ENCODE measurements around the gene ATP2B2.

ATP2B2 gene

GRCh38 chr3:10440684-10441083 is 64.7 kb downstream of the ATP2B2 start:
- Histone ChIP-seq H3K23ac (ENCODE audit: low read length in 2 of 2) (peak overlapping the region in 1 of 2 experiments; percentile 42), H3K9me3 (ENCODE audit: control insufficient read depth, low read length) (no peaks in the 10 kb centered on the region), H2AK5ac (ENCODE audit: low read length, severe bottlenecking) (no peak overlapping the region), H2AFZ (ENCODE audit: low read depth, low read length) (no peak overlapping the region), H3K4me2 (ENCODE audit: low read length, poor library complexity, severe bottlenecking) (no peak overlapping the region), H2BK120ac (ENCODE audit: low read depth, low read length) (no peak overlapping the region), H3K4ac (ENCODE audit: low read depth in 1 of 2, low read length in 2 of 2) (no peak overlapping the region), H2BK12ac (ENCODE audit: low read length in 2 of 2) (no peak overlapping the region), H3K14ac (ENCODE audit: low read length in 2 of 2) (no peak overlapping the region), H4K91ac (ENCODE audit: low read length) (no peak overlapping the region), H2BK15ac (ENCODE audit: low read depth, poor library complexity, severe bottlenecking) (no peak overlapping the region), H3K9ac (ENCODE audit: low read length) (no peak overlapping the region), H3K27me3 (ENCODE audit: control insufficient read depth in 1 of 2, insufficient read depth in 1 of 2, low read length in 2 of 2) (peaks cover 0 to under 1% of the 10 kb centered on the region in 2 experiments), H3K79me1 (replicated peaks; ENCODE audit: low read length, poor library complexity, severe bottlenecking) (no peaks in the 10 kb centered on the region), H3K36me3 (ENCODE audit: control insufficient read depth in 1 of 2, insufficient read depth in 2 of 2, low read depth in 1 of 2, low read length in 2 of 2) (no peaks in the 10 kb centered on the region), H4K8ac (ENCODE audit: low read length) (no peak overlapping the region), H2BK5ac (ENCODE audit: low read depth, low read length, poor library complexity, severe bottlenecking) (no peak overlapping the region), H3K27ac (ENCODE audit: low read length, poor library complexity, severe bottlenecking) (no peak overlapping the region), H3K4me1 (ENCODE audit: control insufficient read depth, insufficient read depth, low read depth, low read length) (peaks cover 34% of the 10 kb centered on the region), H3K4me3 (ENCODE audit: insufficient read depth in 1 of 2, low read depth in 1 of 2, low read length in 2 of 2) (no peak overlapping the region), H3K18ac (ENCODE audit: low read depth in 1 of 2, low read length in 2 of 2) (no peak overlapping the region)
- DNase-seq: no peak
- WGBS: 91% methylated on average over 3 of the region's 5 CpGs

GRCh38 chr3:10438902-10439610 is 66.3 kb downstream of the ATP2B2 start:
- Histone ChIP-seq H2AK5ac (ENCODE audit: low read length, severe bottlenecking) (peak overlapping the region; percentile 85), H3K36me3 (ENCODE audit: control insufficient read depth in 1 of 2, insufficient read depth in 2 of 2, low read depth in 1 of 2, low read length in 2 of 2) (no peaks in the 10 kb centered on the region), H2BK120ac (ENCODE audit: low read depth, low read length) (no peak overlapping the region), H2BK5ac (ENCODE audit: low read depth, low read length, poor library complexity, severe bottlenecking) (no peak overlapping the region), H3K79me1 (replicated peaks; ENCODE audit: low read length, poor library complexity, severe bottlenecking) (no peaks in the 10 kb centered on the region), H3K4me2 (ENCODE audit: low read length, poor library complexity, severe bottlenecking) (no peak overlapping the region), H2AFZ (ENCODE audit: low read depth, low read length) (no peak overlapping the region), H3K9me3 (ENCODE audit: control insufficient read depth, low read length) (no peaks in the 10 kb centered on the region), H2BK12ac (ENCODE audit: low read length in 2 of 2) (peak overlapping the region in 1 of 2 experiments; percentile 51), H3K14ac (ENCODE audit: low read length in 2 of 2) (no peak overlapping the region), H3K4me1 (ENCODE audit: control insufficient read depth, insufficient read depth, low read depth, low read length) (peaks cover 31% of the 10 kb centered on the region), H3K23ac (ENCODE audit: low read length in 2 of 2) (no peak overlapping the region), H4K8ac (ENCODE audit: low read length) (no peak overlapping the region), H3K4me3 (ENCODE audit: insufficient read depth in 1 of 2, low read depth in 1 of 2, low read length in 2 of 2) (no peak overlapping the region), H2BK15ac (ENCODE audit: low read depth, poor library complexity, severe bottlenecking) (no peak overlapping the region), H3K27me3 (ENCODE audit: control insufficient read depth in 1 of 2, insufficient read depth in 1 of 2, low read length in 2 of 2) (no peaks in the 10 kb centered on the region), H3K9ac (ENCODE audit: low read length) (no peak overlapping the region), H3K18ac (ENCODE audit: low read depth in 1 of 2, low read length in 2 of 2) (peak overlapping the region in 1 of 2 experiments; percentile 80), H3K27ac (ENCODE audit: low read length, poor library complexity, severe bottlenecking) (peak overlapping the region; percentile 38), H3K4ac (ENCODE audit: low read depth in 1 of 2, low read length in 2 of 2) (peak overlapping the region in 1 of 2 experiments; percentile 19), H4K91ac (ENCODE audit: low read length) (no peak overlapping the region)
- WGBS: 90% methylated on average over 8 of the region's 8 CpGs
- peak; percentile 43 for DNase-seq

GRCh38 chr3:10437995-10438901 is 67.1 kb downstream of the ATP2B2 start:
- peaks cover 0 to under 1% of the 10 kb centered on the region in 2 experiments for H3K27me3 ChIP-seq (ENCODE audit: control insufficient read depth in 1 of 2, insufficient read depth in 1 of 2, low read length in 2 of 2)
- H3K79me1 ChIP-seq (replicated peaks; ENCODE audit: low read length, poor library complexity, severe bottlenecking): no peaks in the 10 kb centered on the region
- no peak overlapping the region for H4K91ac ChIP-seq (ENCODE audit: low read length)
- H2BK12ac ChIP-seq (ENCODE audit: low read length in 2 of 2): peak overlapping the region in 1 of 2 experiments; percentile 65
- H3K14ac ChIP-seq (ENCODE audit: low read length in 2 of 2): no peak overlapping the region
- no peak overlapping the region for H2BK15ac ChIP-seq (ENCODE audit: low read depth, poor library complexity, severe bottlenecking)
- peak overlapping the region; percentile 51 for H3K27ac ChIP-seq (ENCODE audit: low read length, poor library complexity, severe bottlenecking)
- H2AK5ac ChIP-seq (ENCODE audit: low read length, severe bottlenecking): no peak overlapping the region
- peak overlapping the region in 1 of 2 experiments; percentile 80 for H3K18ac ChIP-seq (ENCODE audit: low read depth in 1 of 2, low read length in 2 of 2)
- peaks cover 31% of the 10 kb centered on the region for H3K4me1 ChIP-seq (ENCODE audit: control insufficient read depth, insufficient read depth, low read depth, low read length)
- H3K4me3 ChIP-seq (ENCODE audit: insufficient read depth in 1 of 2, low read depth in 1 of 2, low read length in 2 of 2): no peak overlapping the region
- DNase-seq: peak; percentile 90
- H3K4ac ChIP-seq (ENCODE audit: low read depth in 1 of 2, low read length in 2 of 2): peak overlapping the region in 1 of 2 experiments; percentile 19
- H4K8ac ChIP-seq (ENCODE audit: low read length): peak overlapping the region; percentile 46
- H2BK5ac ChIP-seq (ENCODE audit: low read depth, low read length, poor library complexity, severe bottlenecking): no peak overlapping the region
- H3K4me2 ChIP-seq (ENCODE audit: low read length, poor library complexity, severe bottlenecking): no peak overlapping the region
- H3K9me3 ChIP-seq (ENCODE audit: control insufficient read depth, low read length): no peaks in the 10 kb centered on the region
- H2AFZ ChIP-seq (ENCODE audit: low read depth, low read length): no peak overlapping the region
- H3K36me3 ChIP-seq (ENCODE audit: control insufficient read depth in 1 of 2, insufficient read depth in 2 of 2, low read depth in 1 of 2, low read length in 2 of 2): no peaks in the 10 kb centered on the region
- no peak overlapping the region for H3K9ac ChIP-seq (ENCODE audit: low read length)
- H2BK120ac ChIP-seq (ENCODE audit: low read depth, low read length): no peak overlapping the region
- WGBS: 36% methylated on average over 10 of the region's 16 CpGs
- H3K23ac ChIP-seq (ENCODE audit: low read length in 2 of 2): no peak overlapping the region
